ENCODE measurements around the gene TRMU.

DNA sequence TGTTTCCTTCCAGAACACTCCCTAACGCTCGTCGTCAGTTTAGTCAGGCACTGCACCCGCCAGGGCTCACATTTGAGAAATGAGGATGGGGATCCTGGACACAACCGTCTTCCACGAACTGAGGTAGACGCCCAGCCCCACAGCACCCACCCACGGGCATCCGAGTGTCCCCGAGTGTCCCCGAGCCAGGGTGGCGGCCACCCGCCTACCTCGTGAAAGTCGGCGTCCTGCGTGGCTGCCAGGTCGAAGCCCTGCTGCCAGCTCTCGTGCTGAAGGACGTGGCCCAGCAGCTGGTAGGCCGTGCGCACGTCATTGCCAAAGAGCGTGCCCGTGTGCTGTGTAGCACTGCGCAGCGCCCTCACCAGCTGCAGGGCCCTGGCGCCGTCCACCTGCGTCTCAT, 53.6 kb downstream of the TRMU start:
- TF ChIP-seq SRF (IDR thresholded peaks at IDR 0.05; ENCODE audit: low read depth, low read length), result no peak
- no peak for TF ChIP-seq SUZ12 (IDR thresholded peaks at IDR 0.05; ENCODE audit: low read length)
- no peak for TF ChIP-seq POLR2AphosphoS5 (IDR thresholded peaks at IDR 0.05; ENCODE audit: low read depth, low read length)
- no peak for TF ChIP-seq PHF8 (conservative IDR thresholded peaks at IDR 0.05; ENCODE audit: low read depth, low read length)
- no peak for TF ChIP-seq NRF1 (IDR thresholded peaks at IDR 0.05; ENCODE audit: low read depth, low read length)
- TF ChIP-seq BRCA1 (IDR thresholded peaks at IDR 0.05; ENCODE audit: low read depth, low read length), result no peak
